GM11168 (cell line): ENCODE measurements around the gene UBA5.

Experiments used
- in situ Hi-C: fragments of 300-500 bp; cut with MboI; formaldehyde crosslinking; loops from one replicate; pipeline ENCODE4 v1.12.0; 2022; ENCODE audit warnings: low sequenced_read_pairs; ENCODE audit not compliant: unreplicated experiment

The UBA5 gene

GRCh38 chr3:132710311-132710710 is 50.2 kb downstream of the UBA5 start:
- in situ Hi-C loops: no loop called here

- in situ Hi-C loops: no loop called here
Measured at GRCh38 chr3:132713977-132714727, 54.0 kb downstream of the UBA5 start.

- in situ Hi-C loops: no loop called here
Measured at GRCh38 chr3:132716372-132716771, 56.2 kb downstream of the UBA5 start.

GRCh38 chr3:132720228-132720627 is 60.1 kb downstream of the UBA5 start:
- in situ Hi-C loops: no loop called here

- in situ Hi-C loops: no loop called here
Measured at GRCh38 chr3:132721479-132722164, 61.5 kb downstream of the UBA5 start.

- in situ Hi-C loops: no loop called here
Measured at GRCh38 chr3:132722165-132723023, 62.3 kb downstream of the UBA5 start, which contains the start of gene NPHP3. Gene NPHP3, minus strand, starts transcription at chr3:132722409. Its CDS starts 54 bp downstream, at chr3:132722355.

- in situ Hi-C loops: no loop called here
Measured at GRCh38 chr3:132723024-132723950, 63.2 kb downstream of the UBA5 start.

GRCh38 chr3:132726341-132726823 is 66.3 kb downstream of the UBA5 start:
- in situ Hi-C loops: no loop called here
